KMS-11 (cell line): ENCODE results near the gene HDAC4.
"Not testable (repeated sequence)": the region's sequence is repeated elsewhere in the genome, so short reads cannot be mapped to it uniquely, and the experiment has no call there.

Source experiments
- H2AFZ ChIP-seq: fragments of 200-600 bp; sonication (generic); 2 replicates; pipeline ENCODE4 v1.6.1; 2016; ENCODE audit warnings: antibody characterized with exemption, mixed run types, low read depth
- H3K27ac ChIP-seq: fragments of 200-600 bp; sonication (generic); 2 replicates; pipeline ENCODE4 v1.6.1; 2016; ENCODE audit warnings: mild to moderate bottlenecking, mixed run types
- H3K27me3 ChIP-seq: fragments of 200-600 bp; sonication (generic); 2 replicates; pipeline ENCODE4 v1.6.1; 2017; ENCODE audit warnings: mild to moderate bottlenecking, low read depth, mixed run types, moderate library complexity; ENCODE audit not compliant: insufficient read depth
- H3K36me3 ChIP-seq: fragments of 200-600 bp; sonication (generic); 2 replicates; pipeline ENCODE4 v1.6.1; 2017; ENCODE audit warnings: mild to moderate bottlenecking, mixed run types; ENCODE audit not compliant: insufficient read depth
- H3K4me1 ChIP-seq: fragments of 200-600 bp; sonication (generic); 2 replicates; pipeline ENCODE4 v1.6.1; 2016; ENCODE audit warnings: mild to moderate bottlenecking, low read depth, mixed run types; ENCODE audit not compliant: poor library complexity, severe bottlenecking
- H3K4me2 ChIP-seq: fragments of 200-600 bp; sonication (generic); 2 replicates; pipeline ENCODE4 v1.7.0; 2016; ENCODE audit warnings: mild to moderate bottlenecking, mixed run types
- H3K4me3 ChIP-seq: fragments of 200-600 bp; sonication (generic); IDR thresholded peaks from 2 replicates; pipeline ENCODE4 v1.6.1; 2017; ENCODE audit warnings: low read depth, low read length, mixed read lengths; ENCODE audit not compliant: insufficient read depth
- H3K79me2 ChIP-seq: fragments of 200-600 bp; sonication (generic); 2 replicates; pipeline ENCODE4 v1.6.1; 2016; ENCODE audit warnings: low read depth, mixed run types; ENCODE audit not compliant: insufficient read depth
- H3K9ac ChIP-seq: fragments of 200-600 bp; sonication (generic); 2 replicates; pipeline ENCODE4 v1.6.1; 2016; ENCODE audit warnings: mild to moderate bottlenecking, mixed run types
- H4K20me1 ChIP-seq: fragments of 200-600 bp; sonication (generic); 2 replicates; pipeline ENCODE4 v1.6.1; 2016; ENCODE audit warnings: mild to moderate bottlenecking, mixed run types; ENCODE audit not compliant: insufficient read depth
- TF ChIP-seq, protein P1 (sequence below): fragments of 200-600 bp; sonication (generic); conservative IDR thresholded peaks from 2 replicates; pipeline ENCODE4 v1.6.1; 2017; ENCODE audit warnings: low read depth, mild to moderate bottlenecking, antibody characterized with exemption, low read length, moderate library complexity, mixed read lengths

Gene HDAC4

DNA sequence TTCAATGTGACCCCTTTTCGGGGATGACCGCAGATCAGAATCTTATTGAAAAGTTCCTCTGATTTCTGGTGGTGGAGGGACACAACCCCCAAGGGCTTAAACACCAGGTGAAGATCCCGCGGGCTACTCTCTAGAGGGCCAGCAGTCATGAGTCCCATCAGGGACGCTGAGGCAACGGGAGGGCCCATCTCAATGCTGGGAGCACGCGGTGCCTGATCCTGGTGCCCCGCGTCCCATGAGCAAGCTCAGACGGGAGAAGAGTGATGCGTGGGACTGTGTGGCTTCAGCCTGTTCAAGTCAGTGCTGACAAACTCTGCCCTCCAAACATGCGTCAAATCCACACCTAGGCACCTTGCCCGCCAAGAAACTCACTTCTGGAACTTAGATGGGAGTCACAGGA lies 328.0 kb downstream of the HDAC4 start:
- H3K4me1 ChIP-seq = no peaks in the 10 kb centered on the region
- TF ChIP-seq, protein P1, sequence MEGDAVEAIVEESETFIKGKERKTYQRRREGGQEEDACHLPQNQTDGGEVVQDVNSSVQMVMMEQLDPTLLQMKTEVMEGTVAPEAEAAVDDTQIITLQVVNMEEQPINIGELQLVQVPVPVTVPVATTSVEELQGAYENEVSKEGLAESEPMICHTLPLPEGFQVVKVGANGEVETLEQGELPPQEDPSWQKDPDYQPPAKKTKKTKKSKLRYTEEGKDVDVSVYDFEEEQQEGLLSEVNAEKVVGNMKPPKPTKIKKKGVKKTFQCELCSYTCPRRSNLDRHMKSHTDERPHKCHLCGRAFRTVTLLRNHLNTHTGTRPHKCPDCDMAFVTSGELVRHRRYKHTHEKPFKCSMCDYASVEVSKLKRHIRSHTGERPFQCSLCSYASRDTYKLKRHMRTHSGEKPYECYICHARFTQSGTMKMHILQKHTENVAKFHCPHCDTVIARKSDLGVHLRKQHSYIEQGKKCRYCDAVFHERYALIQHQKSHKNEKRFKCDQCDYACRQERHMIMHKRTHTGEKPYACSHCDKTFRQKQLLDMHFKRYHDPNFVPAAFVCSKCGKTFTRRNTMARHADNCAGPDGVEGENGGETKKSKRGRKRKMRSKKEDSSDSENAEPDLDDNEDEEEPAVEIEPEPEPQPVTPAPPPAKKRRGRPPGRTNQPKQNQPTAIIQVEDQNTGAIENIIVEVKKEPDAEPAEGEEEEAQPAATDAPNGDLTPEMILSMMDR = no peak
- no peak overlapping the region for H2AFZ ChIP-seq
- H3K27me3 ChIP-seq = no peaks in the 10 kb centered on the region
- no peaks in the 10 kb centered on the region for H4K20me1 ChIP-seq
- no peak overlapping the region for H3K9ac ChIP-seq
- no peak overlapping the region for H3K4me2 ChIP-seq
- no peak overlapping the region for H3K4me3 ChIP-seq
- H3K36me3 ChIP-seq = no peaks in the 10 kb centered on the region
- H3K27ac ChIP-seq = no peak overlapping the region
- H3K79me2 ChIP-seq = no peaks in the 10 kb centered on the region

DNA sequence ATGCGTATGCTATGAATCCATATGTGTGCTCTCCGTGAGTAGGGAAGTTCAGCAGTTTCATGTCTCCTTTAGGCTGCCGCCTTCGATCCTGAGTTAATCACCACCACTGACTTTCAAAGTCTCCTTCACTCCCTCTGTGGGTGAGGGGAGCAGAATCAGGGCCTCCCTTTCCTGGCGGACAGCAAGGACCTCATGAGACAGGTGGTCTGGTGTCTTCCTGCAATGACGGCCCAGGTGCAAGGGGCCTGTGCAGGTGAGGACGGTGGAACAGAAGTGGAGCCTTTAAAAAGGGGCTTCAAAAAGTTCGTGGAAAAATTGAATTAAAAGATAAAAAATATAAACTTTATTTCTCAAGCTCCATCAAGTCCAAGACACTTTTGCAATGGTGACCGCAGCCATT lies 330.4 kb downstream of the HDAC4 start:
- Histone ChIP-seq H3K79me2 (no peaks in the 10 kb centered on the region), H3K4me1 (no peaks in the 10 kb centered on the region), H2AFZ (no peak overlapping the region), H3K9ac (no peak overlapping the region), H3K27me3 (no peaks in the 10 kb centered on the region), H4K20me1 (no peaks in the 10 kb centered on the region), H3K27ac (no peak overlapping the region), H3K36me3 (no peaks in the 10 kb centered on the region), H3K4me3 (no peak overlapping the region), H3K4me2 (no peak overlapping the region)
- TF ChIP-seq, protein P1 = no peak

DNA sequence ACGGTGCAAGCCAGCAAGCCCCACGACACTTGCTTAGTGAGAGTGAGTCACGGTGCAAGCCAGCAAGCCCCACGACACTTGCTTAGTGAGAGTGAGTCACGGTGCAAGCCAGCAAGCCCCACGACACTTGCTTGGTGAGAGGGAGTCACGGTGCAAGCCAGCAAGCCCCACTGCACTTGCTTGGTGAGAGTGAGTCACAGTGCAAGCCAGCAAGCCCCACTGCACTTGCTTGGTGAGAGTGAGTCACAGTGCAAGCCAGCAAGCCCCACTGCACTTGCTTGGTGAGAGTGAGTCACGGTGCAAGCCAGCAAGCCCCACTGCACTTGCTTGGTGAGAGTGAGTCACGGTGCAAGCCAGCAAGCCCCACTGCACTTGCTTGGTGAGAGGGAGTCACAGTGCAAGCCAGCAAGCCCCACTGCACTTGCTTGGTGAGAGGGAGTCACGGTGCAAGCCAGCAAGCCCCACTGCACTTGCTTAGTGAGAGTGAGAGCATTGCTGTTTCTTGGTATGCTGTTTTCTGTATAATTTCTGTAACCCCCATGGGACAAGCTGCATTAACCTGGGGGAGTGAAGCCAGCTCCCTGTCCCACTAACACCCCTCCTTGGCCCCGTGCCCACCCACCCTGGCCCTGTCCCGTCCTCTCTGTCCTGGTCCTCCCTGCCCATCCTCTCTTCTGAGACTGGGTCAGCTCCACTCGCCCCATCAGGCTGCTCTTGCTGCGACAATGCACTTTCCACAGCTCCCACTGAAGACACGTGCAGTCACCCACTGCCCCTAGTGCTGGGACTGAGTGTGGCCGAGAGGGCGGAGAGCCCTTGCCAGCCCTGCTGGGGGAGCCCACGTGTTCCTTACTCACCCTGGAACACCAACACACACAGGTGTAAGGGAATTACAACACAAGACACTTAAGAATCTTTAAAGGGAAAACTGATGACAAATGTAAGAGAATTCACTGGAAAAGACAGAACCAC lies 331.2 kb downstream of the HDAC4 start:
- H3K36me3 ChIP-seq, H3K4me2 ChIP-seq, H2AFZ ChIP-seq, H3K27me3 ChIP-seq, H3K79me2 ChIP-seq, H3K27ac ChIP-seq, H3K9ac ChIP-seq, H3K4me1 ChIP-seq, H4K20me1 ChIP-seq, H3K4me3 ChIP-seq: not testable (repeated sequence)

DNA sequence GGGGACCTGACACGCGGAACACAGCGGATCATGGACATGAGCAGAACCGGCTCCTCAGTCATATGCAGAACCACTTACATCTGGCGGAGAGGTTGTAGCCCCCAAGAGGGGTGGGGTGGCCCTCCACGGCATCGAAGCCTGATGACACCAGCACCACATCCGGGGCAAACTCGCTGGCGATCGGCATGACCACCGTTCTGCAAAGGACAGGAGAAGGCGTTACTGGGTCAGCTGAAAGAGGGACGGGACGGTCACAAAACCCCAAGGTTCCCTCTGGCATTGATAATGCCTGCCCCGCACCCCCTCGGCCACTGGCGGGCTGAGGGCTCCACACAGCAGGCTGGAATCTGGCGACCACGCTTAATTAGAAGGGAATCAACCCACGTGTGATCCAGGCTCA lies 332.4 kb downstream of the HDAC4 start:
- no peaks in the 10 kb centered on the region for H4K20me1 ChIP-seq
- H3K27me3 ChIP-seq = no peaks in the 10 kb centered on the region
- no peak overlapping the region for H3K9ac ChIP-seq
- H3K4me2 ChIP-seq = no peak overlapping the region
- H3K79me2 ChIP-seq = no peaks in the 10 kb centered on the region
- H3K27ac ChIP-seq = no peak overlapping the region
- no peaks in the 10 kb centered on the region for H3K36me3 ChIP-seq
- no peaks in the 10 kb centered on the region for H3K4me1 ChIP-seq
- H3K4me3 ChIP-seq = no peak overlapping the region
- H2AFZ ChIP-seq = no peak overlapping the region
- TF ChIP-seq, protein P1 = no peak
